Astrocyte (in vitro differentiated cells and primary cell): ENCODE measurements around the gene RPLP1. TPM values are rescaled to one million over a fixed set of nuclear protein-coding genes. Genes with fewer than 3 reads are reported as not detected.

Source experiments
- DNase-seq: peaks from one replicate; pipeline ENCODE4 v3.0.0-alpha.2; 2010; ENCODE audit warnings: low read depth
- FAIRE-seq: peaks from 2 replicates; lab custom pipeline; 2011; peaks lifted over from hg19 to GRCh38; lab: Jason Lieb, UNC
- H2AFZ ChIP-seq: 2 replicates; pipeline ENCODE4 v1.6.0; 2012; ENCODE audit warnings: low read depth, low read length, inconsistent platforms
- H3K27ac ChIP-seq: 2 replicates; pipeline ENCODE4 v1.5.1; 2011; ENCODE audit warnings: low read depth, low read length, inconsistent platforms
- H3K27me3 ChIP-seq: 2 replicates; pipeline ENCODE4 v1.6.0; 2011; ENCODE audit warnings: low read length, inconsistent platforms; ENCODE audit not compliant: insufficient read depth
- H3K36me3 ChIP-seq: 2 replicates; pipeline ENCODE4 v1.5.1; 2011; ENCODE audit warnings: low read length, inconsistent platforms; ENCODE audit not compliant: insufficient read depth
- H3K4me1 ChIP-seq: 2 replicates; pipeline ENCODE4 v1.5.1; 2011; ENCODE audit warnings: low read length, inconsistent platforms; ENCODE audit not compliant: insufficient read depth
- H3K4me2 ChIP-seq: 2 replicates; pipeline ENCODE4 v1.6.0; 2012; ENCODE audit warnings: low read length, inconsistent platforms
- H3K4me3 ChIP-seq: 2 replicates; pipeline ENCODE4 v1.5.1; 2011; ENCODE audit warnings: low read depth, mild to moderate bottlenecking, low read length, inconsistent platforms; ENCODE audit not compliant: insufficient read depth
- H3K79me2 ChIP-seq: 2 replicates; pipeline ENCODE4 v1.6.0; 2012; ENCODE audit warnings: mild to moderate bottlenecking, low read length, inconsistent platforms; ENCODE audit not compliant: insufficient read depth
- H3K9ac ChIP-seq: 2 replicates; pipeline ENCODE4 v1.6.0; 2012; ENCODE audit warnings: mild to moderate bottlenecking, low read length, inconsistent platforms
- H3K9me3 ChIP-seq: 2 replicates; pipeline ENCODE4 v1.5.1; 2012; ENCODE audit warnings: low read depth, mild to moderate bottlenecking, low read length, inconsistent platforms; ENCODE audit not compliant: insufficient read depth
- H4K20me1 ChIP-seq: 2 replicates; pipeline ENCODE4 v1.6.0; 2012; ENCODE audit warnings: low read length, inconsistent platforms; ENCODE audit not compliant: insufficient read depth
- H3K27ac Mint-ChIP-seq: one replicate; pipeline ENCODE4 v1.8.0; 2021; ENCODE audit warnings: mild to moderate bottlenecking, mixed read lengths; ENCODE audit not compliant: unreplicated experiment
- H3K27me3 Mint-ChIP-seq: one replicate; pipeline ENCODE4 v1.8.0; 2021; ENCODE audit warnings: low read depth, mixed read lengths; ENCODE audit not compliant: unreplicated experiment
- H3K36me3 Mint-ChIP-seq: one replicate; pipeline ENCODE4 v1.8.0; 2021; ENCODE audit warnings: low read depth, mixed read lengths; ENCODE audit not compliant: unreplicated experiment
- H3K4me1 Mint-ChIP-seq: one replicate; pipeline ENCODE4 v1.8.0; 2021; ENCODE audit warnings: low read depth, mixed read lengths; ENCODE audit not compliant: unreplicated experiment
- H3K4me3 Mint-ChIP-seq: one replicate; pipeline ENCODE4 v1.8.0; 2021; ENCODE audit warnings: mild to moderate bottlenecking, moderate library complexity, mixed read lengths; ENCODE audit not compliant: unreplicated experiment
- H3K9me3 Mint-ChIP-seq: one replicate; pipeline ENCODE4 v1.8.0; 2021; ENCODE audit warnings: mild to moderate bottlenecking, mixed read lengths; ENCODE audit not compliant: unreplicated experiment
- CTCF ChIP-seq: IDR thresholded peaks from 2 replicates; pipeline ENCODE4 v1.5.1; 2011; ENCODE audit warnings: low read depth, mild to moderate bottlenecking, inconsistent platforms, low read length, moderate library complexity; ENCODE audit not compliant: insufficient read depth
- EZH2 ChIP-seq: IDR thresholded peaks from 2 replicates; pipeline ENCODE4 v1.6.1; 2012; ENCODE audit warnings: mild to moderate bottlenecking, low read length, inconsistent platforms; ENCODE audit not compliant: insufficient read depth
- total RNA-seq: library from RNA; stranded (reverse); gene quantifications from 2 replicates; pipeline ENCODE4 v1.2.1, GENCODE V29; 2021

Gene RPLP1
- total RNA-seq, 1 donor from 2014 or later = 1,465 TPM

GRCh38 chr15:69436951-69437350 is 15.7 kb upstream of the RPLP1 start:
- H3K27ac Mint-ChIP-seq = no peak overlapping the region
- Histone ChIP-seq H3K36me3 (peaks cover 46% of the 10 kb centered on the region), H3K4me3 (no peak overlapping the region), H3K4me2 (no peak overlapping the region), H3K4me1 (no peaks in the 10 kb centered on the region), H4K20me1 (no peaks in the 10 kb centered on the region), H3K27ac (no peak overlapping the region), H3K9ac (no peak overlapping the region), H3K9me3 (no peaks in the 10 kb centered on the region), H3K79me2 (peaks cover 22% of the 10 kb centered on the region), H2AFZ (no peak overlapping the region), H3K27me3 (no peaks in the 10 kb centered on the region)
- no peaks in the 10 kb centered on the region for H3K27me3 Mint-ChIP-seq
- H3K4me1 Mint-ChIP-seq = peaks cover 3% of the 10 kb centered on the region
- no peak for FAIRE-seq
- no peaks in the 10 kb centered on the region for H3K9me3 Mint-ChIP-seq
- H3K4me3 Mint-ChIP-seq = no peak overlapping the region
- H3K36me3 Mint-ChIP-seq = peaks cover 8% of the 10 kb centered on the region
- TF ChIP-seq EZH2 (no peak), CTCF (no peak)
- DNase-seq = no peak

GRCh38 chr15:69439623-69440022 is 13.0 kb upstream of the RPLP1 start:
- Mint-ChIP-seq H3K9me3 (no peaks in the 10 kb centered on the region), H3K4me1 (no peaks in the 10 kb centered on the region), H3K27ac (no peak overlapping the region), H3K36me3 (peaks cover 8% of the 10 kb centered on the region), H3K27me3 (no peaks in the 10 kb centered on the region), H3K4me3 (no peak overlapping the region)
- Histone ChIP-seq H3K27ac (no peak overlapping the region), H2AFZ (no peak overlapping the region), H3K4me1 (no peaks in the 10 kb centered on the region), H3K9me3 (no peaks in the 10 kb centered on the region), H3K36me3 (peaks cover 41% of the 10 kb centered on the region), H3K4me2 (no peak overlapping the region), H3K4me3 (no peak overlapping the region), H3K9ac (no peak overlapping the region), H3K27me3 (no peaks in the 10 kb centered on the region), H4K20me1 (no peaks in the 10 kb centered on the region), H3K79me2 (peaks cover 5% of the 10 kb centered on the region)
- FAIRE-seq (no peak), DNase-seq (no peak)
- TF ChIP-seq EZH2 = no peak
- no peak for TF ChIP-seq CTCF

- no peak overlapping the region for H3K27ac Mint-ChIP-seq
Measured at GRCh38 chr15:69443032-69443611, 9.5 kb upstream of the RPLP1 start.

More at GRCh38 chr15:69443032-69443611, 9.5 kb upstream of the RPLP1 start:
- no peaks in the 10 kb centered on the region for H3K9me3 Mint-ChIP-seq
- no peaks in the 10 kb centered on the region for H4K20me1 ChIP-seq
- no peaks in the 10 kb centered on the region for H3K4me1 Mint-ChIP-seq
- H3K4me1 ChIP-seq = no peaks in the 10 kb centered on the region
- no peak overlapping the region for H3K4me3 ChIP-seq
- no peaks in the 10 kb centered on the region for H3K27me3 Mint-ChIP-seq
- H2AFZ ChIP-seq = no peak overlapping the region
- H3K27me3 ChIP-seq = no peaks in the 10 kb centered on the region
- DNase-seq (no peak), FAIRE-seq (no peak)
- H3K4me2 ChIP-seq = no peak overlapping the region
- peaks cover 46% of the 10 kb centered on the region for H3K36me3 ChIP-seq
- peaks cover 3% of the 10 kb centered on the region for H3K79me2 ChIP-seq
- no peak overlapping the region for H3K4me3 Mint-ChIP-seq
- TF ChIP-seq CTCF = no peak
- no peak for TF ChIP-seq EZH2
- H3K36me3 Mint-ChIP-seq = peaks cover 3% of the 10 kb centered on the region
- no peak overlapping the region for H3K27ac ChIP-seq
- H3K9me3 ChIP-seq = no peaks in the 10 kb centered on the region
- H3K9ac ChIP-seq = no peak overlapping the region
